MM.1S (cell line): ENCODE data around the gene RPL27.

Experiments used
- EZH2 ChIP-seq: fragments of 300-600 bp; sonication (generic); optimal IDR thresholded peaks from 2 replicates; pipeline ENCODE3; 2017; ENCODE audit warnings: low read depth, mild to moderate bottlenecking, antibody characterized with exemption, low read length, mixed read lengths
- TF ChIP-seq, protein P1 (sequence below): fragments of 300-600 bp; sonication (generic); IDR thresholded peaks from 2 replicates; pipeline ENCODE4 v1.5.1; 2016; ENCODE audit warnings: antibody characterized with exemption, low read length, mixed read lengths

DNA sequence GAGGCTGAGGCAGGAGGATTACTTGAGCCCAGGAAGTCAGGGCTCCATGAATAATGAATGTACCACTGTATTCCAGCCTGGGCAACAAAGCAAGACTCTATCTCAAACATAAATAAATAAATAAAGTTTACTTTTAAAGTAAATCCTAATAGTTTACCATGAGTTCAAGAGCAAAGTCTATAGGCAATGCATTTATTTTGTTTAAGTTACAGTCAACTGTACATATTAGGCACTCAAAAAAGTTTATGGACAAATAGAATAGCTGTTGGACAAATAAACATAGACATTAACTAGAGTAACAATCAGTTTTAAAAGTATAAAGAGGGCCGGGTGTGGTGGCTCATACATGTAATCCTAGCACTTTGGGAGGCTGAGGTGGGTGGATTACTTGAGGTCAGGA lies 30.3 kb upstream of the RPL27 start:
- TF ChIP-seq, protein P1, sequence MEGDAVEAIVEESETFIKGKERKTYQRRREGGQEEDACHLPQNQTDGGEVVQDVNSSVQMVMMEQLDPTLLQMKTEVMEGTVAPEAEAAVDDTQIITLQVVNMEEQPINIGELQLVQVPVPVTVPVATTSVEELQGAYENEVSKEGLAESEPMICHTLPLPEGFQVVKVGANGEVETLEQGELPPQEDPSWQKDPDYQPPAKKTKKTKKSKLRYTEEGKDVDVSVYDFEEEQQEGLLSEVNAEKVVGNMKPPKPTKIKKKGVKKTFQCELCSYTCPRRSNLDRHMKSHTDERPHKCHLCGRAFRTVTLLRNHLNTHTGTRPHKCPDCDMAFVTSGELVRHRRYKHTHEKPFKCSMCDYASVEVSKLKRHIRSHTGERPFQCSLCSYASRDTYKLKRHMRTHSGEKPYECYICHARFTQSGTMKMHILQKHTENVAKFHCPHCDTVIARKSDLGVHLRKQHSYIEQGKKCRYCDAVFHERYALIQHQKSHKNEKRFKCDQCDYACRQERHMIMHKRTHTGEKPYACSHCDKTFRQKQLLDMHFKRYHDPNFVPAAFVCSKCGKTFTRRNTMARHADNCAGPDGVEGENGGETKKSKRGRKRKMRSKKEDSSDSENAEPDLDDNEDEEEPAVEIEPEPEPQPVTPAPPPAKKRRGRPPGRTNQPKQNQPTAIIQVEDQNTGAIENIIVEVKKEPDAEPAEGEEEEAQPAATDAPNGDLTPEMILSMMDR, result no peak
- no peak for TF ChIP-seq EZH2
